Measurements from ENCODE around the gene TRAK1.

The TRAK1 gene

DNA sequence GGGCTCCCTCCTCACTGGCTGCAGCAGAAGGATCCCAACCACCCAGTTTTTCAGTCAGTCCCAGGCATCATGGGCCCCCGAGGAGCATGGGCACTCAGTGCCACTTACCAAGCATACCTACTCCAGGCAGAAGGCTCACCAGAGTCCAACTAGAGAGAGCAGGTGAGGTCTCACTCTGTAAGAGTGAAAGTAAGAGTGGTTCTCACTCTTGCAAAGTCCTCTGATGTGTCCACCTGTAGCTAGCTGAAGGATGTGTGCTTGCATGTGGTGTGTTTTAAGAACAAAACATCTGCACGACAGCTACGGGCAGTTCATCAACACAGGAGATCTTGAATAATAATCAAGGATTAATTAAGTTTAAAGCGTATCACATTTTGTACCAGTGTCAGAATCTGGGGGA is 125.1 kb downstream of the TRAK1 start:
- no peak for DNase-seq

DNA sequence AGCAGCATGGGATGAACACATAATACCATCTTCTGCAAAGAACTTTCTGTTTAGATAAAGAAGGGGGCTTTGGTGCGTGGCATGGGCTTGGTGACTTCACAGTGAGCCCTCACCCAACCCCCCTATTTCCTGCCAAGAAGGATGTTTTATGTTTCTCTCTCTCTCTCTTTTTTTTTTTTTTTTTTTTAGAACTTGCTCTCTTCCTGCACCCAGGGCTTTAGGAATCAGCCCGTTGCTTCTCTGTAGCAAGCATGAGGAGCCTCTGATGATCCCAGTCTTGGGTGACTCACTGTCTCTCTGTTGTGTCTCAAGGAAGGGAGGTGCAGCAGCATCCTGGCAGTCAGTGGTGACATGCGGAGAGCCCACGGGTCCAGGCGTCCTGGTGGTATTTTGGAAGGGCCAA is 125.8 kb downstream of the TRAK1 start:
- DNase-seq, result no peak

DNA sequence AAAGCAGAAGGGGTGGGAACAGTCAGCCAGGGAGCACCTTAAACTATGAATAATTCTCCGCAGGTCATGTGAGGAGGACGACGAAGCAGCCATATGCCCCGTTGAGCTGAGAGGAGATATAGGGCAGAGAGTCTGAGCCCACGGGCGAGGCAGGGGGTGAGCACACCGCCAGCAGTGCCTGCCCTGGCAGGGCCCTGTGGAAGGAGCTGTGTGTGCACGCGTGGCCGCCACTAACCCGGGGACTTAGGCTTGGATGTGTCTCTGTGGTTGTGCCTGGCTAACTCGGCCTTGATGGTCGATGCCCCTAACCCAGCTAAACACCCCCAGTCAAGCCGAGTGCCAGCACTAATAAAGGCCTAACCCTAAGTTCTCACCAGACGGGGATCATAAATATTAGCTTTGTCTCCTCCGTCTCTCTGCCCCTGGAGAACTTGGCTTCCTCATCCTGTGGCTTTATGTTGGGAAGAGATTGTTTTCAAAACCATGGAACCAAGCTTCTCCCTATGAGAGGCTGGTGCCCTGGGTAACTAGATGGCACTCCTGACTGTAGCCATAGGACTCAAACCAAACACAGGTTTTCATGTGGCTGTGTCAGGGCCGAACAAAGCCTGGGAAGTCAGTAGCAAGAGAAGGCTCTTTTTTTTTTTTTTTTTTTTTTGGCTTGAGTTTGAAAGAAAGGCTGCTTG is 129.4 kb downstream of the TRAK1 start:
- DNase-seq, result no peak

DNA sequence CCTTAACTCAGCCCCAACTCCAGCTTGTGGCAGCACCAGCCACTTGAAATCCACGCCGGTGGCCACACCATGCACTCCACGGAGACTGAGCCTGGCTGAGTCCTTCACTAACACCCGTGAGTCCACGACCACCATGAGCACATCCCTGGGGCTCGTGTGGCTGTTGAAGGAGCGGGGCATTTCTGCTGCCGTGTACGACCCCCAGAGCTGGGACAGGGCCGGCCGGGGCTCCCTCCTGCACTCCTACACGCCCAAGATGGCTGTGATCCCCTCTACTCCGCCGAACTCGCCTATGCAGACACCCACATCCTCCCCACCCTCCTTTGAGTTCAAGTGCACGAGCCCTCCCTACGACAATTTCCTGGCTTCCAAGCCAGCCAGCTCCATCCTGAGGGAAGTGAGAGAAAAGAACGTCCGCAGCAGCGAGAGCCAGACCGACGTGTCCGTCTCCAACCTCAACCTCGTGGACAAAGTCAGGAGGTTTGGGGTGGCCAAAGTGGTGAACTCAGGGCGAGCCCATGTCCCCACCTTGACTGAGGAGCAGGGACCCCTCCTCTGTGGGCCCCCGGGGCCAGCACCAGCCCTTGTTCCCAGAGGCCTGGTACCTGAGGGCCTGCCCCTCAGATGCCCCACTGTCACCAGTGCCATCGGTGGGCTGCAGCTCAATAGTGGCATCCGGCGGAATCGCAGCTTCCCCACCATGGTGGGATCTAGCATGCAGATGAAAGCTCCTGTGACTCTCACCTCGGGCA is 132.0 kb downstream of the TRAK1 start:
- DNase-seq, result no peak

DNA sequence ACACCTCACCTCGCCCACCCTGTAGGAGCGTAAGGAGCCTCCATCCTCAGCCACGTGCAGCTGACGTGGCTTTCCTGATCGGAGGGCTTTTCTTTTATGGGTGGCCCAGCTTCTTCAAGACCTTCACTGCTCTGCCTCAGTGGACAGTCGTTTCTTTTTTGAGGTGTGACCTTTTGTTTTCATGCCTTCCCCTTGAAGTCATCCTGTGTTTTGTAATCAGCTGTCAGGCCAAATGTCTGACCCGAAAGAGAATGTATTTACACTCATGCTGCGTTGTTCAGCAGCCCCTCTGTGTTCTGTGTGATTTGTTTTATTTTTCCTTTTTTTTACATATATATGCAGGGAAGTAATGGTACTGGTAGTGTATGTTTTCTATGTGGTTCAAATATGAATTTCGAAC is 133.0 kb downstream of the TRAK1 start:
- no peak for DNase-seq

DNA sequence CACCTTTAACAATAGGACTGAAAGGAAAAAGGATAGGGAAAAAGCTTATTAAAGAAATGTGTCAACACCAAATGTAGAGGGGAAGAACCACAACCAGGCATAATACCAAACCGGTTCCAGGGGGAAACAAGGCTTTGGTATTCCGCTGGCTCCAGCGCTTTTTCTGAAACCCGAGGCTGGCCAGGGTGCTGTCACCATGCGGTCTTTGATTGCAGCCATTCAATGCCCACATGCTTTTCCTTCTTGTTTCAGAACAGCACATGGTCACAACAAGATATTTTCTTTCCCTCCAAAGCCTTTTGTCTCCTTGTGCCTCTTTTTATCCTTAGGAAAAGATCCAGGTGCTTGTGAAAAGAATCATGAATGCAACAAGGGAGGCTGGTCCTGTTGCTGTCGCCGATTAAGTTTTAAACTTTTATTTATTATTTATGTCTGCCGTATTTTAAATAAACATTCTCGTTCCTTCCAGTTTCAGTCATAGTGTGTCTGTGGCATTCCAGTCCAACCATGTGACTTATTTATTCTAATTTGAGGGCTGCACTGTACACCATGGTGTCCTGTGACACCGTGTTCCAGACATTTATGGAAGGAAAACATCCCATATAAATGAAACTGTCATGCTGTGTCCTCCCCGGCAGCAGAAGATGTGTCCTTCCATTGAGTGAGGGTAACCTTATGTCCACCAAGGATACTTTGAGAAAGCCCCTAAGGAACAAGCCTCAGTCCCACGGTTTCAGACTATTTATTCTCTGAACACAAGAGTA is 133.7 kb downstream of the TRAK1 start:
- no peak for DNase-seq

DNA sequence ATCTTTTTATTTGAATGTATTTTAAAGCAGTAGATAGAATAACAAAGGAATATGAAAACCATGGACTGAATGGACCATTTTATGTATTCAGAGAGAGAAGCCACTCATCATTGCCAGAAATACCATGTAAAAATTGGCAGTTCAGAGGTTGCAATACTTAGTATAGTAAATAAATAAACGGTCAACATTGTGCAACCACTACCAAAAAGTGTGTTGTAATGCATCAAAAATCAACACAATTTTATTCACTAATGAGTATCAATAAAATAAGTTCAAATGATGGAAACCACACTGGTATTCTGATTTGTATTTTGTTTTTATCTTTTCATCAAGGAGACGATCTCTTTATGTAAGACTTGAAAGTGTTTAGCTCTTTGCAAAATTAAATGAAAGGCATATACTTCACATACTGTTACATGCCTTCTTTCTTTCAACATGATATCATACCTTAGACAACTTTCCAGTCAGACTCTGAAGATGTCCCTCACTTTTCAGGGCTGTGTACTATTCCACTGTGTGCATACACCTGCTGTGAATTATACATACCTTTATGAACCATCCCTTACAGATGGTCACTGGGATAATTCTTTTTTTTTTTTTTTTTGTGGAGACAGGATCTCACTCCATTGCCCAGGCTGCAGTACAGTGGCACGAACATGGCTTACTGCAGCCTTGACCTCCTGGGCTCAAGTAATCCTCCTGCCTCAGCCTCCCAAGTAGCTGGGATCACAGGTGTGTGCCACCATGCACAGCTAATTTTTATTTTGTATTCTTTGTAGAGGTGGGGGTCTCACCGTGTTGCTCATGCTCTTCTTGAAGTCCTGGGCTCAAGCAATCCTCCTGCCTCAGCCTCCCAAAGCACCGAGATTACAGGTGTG is 134.6 kb downstream of the TRAK1 start:
- no peak for DNase-seq

DNA sequence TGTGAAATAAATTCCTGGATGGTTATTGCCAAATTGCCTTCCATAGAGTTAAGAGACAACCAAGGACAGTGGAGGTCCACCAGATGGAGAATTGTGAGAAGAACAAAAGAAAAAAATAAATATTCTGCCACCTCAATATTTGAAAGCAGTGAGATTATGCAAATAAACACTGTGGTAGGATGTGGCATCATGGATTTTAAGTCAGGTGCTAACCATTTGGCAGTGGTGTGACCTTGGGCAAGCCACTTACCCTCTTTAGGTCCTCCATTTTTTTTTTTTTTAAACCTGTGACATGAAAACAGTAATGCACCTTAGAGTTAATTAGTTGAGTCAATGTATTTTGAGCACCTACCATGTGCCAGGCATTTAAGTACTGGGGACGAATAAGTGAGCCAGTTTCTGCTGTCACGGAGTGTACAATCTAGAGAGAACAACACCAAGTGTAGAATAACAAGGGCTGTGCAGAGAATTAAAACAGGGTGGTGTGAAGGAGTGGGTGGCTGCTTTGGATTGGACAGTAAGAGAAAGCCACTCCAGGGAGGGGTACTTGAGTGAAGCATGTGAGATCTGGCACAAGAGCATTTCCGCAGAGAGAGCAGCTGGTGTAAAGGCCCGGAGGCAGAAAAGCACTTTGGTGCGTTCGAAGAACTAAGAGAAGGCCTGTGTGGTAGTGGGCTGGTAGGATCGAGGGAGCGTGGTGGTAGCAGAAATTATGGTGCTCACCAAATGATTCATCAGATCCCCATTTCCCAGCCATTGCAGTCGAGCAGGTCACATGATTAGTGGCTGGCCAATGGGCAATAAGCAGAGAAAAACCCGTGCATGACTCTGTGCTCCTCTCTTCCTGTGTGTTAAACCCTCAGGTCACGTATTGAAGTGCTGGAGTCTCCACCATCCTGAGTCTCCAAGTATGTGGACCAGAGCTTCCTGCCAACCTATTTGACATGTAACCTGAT is 135.6 kb downstream of the TRAK1 start:
- DNase-seq, result no peak

DNA sequence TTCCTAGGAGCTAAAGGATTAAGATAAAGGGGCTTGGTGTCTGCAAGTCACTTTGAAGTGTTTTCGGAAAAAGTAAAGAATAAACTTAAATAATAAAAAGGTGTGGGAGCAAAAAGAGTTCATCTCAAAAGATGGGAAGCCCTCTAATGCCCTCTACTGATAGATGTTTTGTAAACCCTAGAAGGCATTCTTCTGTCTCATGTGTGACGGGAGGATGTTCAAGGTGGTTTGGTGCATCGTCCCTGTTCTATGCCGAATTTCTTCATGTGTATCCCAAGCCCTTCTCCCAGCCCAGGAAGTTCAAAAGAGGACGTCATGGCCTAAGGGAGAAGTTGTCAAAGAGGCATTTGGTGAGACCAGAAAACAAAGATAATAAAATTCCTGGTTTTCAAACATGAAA is 137.6 kb downstream of the TRAK1 start:
- peak; percentile 26 for DNase-seq

DNA sequence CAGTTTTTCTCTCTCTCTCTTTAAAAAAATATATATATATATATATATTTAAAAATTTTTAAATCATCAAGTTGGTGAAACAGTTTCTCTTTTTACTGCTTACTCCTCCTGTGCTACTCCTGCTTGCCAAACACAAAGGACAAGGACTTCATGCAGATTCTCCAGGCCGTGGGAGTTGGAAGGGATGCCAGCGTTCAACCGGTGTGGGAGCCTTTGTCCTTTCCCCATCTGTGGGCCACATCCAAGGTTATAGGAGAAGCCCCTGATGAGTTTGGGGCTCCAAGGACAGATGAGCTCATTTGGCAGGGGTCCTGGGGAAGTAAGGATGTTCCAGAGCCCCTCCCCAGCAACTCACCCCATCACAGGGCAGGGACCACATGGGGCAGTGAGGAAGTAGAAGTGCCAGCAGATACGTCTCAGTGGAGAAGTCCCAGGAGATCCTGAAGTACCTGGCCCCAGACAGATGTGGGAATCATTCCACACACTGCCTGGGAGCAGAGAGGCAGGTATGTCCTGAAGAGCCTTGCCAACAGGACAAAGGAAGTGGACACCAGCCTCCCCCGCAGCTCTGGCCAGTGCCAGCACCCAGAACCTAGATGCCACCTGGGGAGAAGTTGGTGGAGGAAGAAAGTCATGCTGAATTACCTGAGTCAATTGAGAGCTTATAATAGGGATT is 138.2 kb downstream of the TRAK1 start:
- DNase-seq, result no peak

DNA sequence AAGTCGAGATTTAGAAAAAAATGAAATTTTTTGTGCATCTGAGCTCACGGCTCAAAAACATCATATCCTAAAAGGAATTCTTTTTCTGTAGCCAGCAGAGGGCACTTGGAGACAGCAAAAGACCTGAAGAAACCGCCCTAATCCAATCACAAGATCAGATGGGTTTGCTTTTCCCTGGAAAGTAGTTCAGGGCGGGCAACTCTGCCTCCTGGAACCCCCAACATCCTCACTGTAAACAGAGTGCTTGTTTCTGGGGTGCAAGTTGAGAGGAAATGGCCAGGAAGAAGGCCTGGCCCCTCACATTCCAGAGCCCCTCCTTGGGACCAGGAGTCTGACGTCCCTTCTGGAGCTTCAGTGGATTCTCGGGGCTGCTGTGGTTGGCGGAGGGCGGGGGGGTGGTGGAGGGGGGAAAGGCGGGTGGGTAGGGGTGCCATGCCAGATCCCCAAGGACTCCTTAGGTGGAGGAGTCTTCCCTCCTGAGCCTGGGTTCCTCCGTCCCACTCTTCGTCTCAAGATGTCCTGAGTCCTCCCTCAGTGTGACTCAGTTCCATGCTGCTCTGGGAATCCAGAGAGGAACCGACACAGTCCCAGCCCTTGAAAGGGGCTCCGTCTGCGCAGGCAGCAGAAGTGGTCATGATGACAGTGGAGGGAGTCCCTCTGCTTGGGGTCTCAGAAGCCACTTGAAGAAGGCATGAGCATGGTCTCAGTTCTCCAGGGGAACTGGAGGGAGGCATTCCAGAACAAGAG is 139.0 kb downstream of the TRAK1 start:
- peak; percentile 24 for DNase-seq

DNA sequence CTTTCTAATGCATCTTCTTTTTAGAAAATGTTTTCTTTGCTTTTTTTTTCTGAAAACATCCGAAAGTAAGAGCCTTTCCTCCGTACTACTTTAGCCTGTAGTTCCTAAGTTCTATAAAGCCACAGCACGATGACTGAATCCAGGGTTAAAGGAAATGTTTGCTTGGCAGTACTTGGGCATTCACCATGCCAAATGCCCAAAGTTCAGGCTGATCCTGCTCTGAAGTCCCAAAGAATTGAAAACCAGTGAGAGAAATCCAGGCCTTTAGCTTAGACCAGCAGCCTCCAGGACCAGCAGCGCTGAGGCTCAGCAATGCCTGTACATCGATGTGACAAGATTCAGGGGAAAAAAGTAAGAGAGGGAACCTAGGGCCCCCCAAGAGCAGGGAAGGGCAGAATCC is 139.7 kb downstream of the TRAK1 start:
- no peak for DNase-seq

DNA sequence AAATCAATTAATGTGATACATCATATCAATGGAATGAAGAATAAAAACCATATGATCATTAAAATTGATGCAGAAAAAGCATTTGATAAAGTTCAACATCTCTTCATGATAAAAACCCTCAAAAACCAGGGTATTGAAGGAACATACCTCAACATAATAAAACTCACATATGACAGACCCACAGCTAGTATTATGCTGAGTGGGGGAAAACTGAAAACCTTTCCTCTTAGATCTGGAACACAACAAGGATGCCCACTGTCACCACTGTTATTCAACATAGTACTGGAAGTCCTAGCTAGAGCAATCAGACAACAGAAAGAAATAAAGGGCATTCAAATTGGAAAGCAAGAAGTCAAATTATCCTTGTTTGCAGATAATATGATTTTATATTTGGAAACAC is 144.4 kb downstream of the TRAK1 start:
- DNase-seq, result no peak

DNA sequence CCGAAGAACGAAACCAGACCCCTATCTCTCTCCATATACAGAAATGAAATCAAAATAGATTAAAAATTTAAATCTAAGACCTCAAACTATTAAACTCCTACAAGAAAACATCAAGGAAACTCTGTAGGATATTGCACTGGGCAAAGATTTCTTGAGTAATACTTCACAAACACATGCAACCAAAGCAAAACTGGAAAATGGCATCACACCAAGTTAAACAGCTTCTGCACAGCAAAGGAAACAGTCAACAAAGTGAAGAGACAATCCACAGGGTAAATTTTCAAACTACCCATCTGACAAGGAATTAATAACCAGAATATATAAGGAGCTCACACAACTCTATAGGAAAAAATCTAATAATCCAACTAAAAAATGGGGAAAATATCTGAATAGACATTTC is 145.5 kb downstream of the TRAK1 start:
- DNase-seq, result no peak

DNA sequence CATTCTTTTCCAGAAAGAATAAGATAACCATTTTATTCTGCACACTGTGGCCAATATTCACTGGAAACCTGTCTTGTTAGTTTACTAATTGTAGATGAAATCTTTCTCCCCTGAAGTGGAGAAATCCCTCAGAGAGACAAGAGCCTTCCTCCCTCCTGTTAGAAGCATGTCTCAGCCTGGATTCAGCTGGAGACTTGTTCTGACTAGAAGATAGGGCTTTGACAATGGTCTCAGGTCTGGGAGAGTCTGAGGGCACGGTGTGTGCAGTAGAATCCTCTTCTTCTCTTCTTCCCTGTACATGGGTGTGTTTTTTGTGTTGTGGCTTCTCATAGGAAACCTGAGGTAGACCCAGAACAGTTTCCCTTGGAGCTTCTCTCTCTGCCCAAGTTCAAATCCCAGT is 154.9 kb downstream of the TRAK1 start:
- no peak for DNase-seq

DNA sequence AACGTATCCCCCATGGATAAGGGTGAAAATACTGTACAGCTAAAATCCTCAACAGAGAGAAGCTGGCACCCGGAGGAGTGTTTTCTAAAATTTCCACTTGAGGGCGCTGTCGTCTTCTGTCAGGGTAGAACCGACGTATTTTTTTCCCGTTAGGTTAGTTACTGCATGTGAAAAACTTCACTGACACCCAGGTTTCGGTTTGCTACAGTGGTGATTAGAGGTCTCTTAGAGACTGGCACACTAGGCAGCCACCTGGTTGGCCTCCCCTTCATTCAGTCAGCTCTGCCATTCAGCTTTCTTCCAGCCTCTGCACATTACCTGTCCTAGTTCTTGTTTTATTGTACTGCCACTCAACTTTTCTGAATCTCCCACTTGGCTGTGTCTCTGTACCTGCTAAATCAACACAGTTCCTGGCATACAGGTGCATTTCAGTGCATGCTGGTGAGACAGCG is 156.4 kb downstream of the TRAK1 start:
- DNase-seq, result no peak

DNA sequence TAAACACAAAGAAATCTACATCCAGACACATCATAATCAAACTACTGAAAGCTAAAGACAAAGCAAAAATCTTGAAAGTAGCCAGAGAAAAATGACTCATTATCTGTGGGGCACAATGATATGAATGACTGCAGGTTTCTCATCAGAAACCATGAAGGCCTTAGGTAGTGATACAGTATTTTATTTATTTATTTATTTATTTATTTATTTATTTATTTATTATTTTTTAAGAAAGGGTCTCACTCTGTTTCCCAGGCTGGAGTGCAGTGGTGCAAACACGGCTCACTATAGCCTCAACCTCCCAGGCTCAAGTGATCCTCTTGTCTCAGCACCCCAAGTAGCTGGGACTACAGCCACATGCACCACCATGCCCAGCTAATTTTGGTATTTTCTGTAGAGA is 159.6 kb downstream of the TRAK1 start:
- DNase-seq, result no peak

DNA sequence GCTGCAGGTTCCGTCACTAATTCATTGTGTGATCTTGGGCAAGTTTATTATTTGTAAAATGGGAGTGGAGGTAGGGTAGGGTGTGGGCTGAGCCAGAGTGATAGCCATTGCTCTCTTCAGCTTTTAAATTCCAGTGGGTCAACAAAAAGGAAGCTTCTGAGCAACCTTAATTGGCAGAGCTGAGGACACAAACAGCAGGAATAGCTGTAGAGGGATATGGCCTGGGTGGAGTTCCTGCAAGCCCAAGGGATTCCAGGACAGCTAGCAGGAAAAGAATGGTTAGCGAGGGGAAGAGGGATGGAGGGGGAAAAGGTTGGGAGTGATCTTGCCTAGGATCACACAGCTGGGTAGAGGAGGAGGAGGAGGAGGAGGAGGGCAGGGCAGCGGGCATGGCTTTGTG is 163.4 kb downstream of the TRAK1 start:
- no peak for DNase-seq

DNA sequence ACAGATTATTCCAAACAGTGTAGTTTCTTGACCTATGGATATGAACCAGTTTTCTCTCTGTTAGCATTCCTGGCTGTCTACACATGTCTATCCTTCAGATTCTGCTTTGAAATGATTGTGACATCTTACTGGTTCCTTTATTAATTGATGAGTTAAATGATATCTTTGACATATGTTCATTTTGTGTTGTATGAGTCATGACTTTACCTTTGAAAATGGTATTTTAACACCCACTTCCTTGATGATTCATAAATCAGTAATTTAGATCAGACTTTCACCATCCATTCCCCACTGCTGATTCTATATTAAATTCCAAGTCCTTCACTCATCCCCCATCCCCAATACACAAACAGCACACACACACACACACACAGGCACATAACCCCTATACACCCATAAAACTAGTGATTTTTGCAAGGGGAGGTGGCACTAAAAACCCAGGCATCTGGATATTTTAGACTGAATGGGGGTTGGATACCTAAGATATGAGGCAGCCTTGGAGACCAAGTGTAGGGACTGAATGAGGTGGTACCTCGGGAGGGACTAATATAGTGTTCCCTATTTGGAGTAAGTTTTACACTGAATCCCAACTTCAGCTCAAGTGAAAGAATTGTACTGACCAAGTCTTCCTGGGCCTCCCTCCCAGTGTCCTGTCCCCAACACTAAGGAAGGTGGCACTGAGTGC is 165.1 kb downstream of the TRAK1 start:
- no peak for DNase-seq

DNA sequence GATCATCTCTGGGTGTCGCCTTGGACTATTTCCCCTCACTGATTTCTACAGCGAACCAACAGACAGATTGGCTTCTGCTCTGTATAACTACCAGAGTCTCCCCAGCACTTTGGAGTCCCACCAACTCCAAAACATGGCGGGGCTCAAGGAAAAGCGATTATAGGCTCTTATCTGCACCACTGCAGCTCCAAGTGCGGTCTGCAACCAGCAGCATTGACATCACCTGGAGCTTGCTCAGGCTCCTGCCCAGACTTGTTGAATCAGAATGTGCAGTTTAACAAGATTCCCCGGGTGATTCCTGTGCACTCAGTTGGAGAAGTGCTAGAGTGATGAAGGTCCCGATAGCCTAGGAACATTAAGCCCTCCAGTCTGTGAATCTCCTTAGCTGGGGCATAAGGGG is 165.8 kb downstream of the TRAK1 start:
- DNase-seq, result no peak
